GM18508 (cell line): ENCODE measurements around the gene ITFG2.

Experiments
- ATAC-seq: cut with Tn5 transposase; IDR thresholded peaks from one replicate; pipeline ENCODE4 v1.9.1; 2021; ENCODE audit warnings: moderate number of reproducible peaks; ENCODE audit not compliant: insufficient read depth, unreplicated experiment

The ITFG2 gene

GRCh38 chr12:2826721-2827515 lies 14.4 kb downstream of the ITFG2 start:
- ATAC-seq: no peak

- ATAC-seq: no peak
Observed at GRCh38 chr12:2829275-2829674, 16.8 kb downstream of the ITFG2 start.

GRCh38 chr12:2832550-2833127 lies 20.2 kb downstream of the ITFG2 start:
- ATAC-seq: no peak

DNA sequence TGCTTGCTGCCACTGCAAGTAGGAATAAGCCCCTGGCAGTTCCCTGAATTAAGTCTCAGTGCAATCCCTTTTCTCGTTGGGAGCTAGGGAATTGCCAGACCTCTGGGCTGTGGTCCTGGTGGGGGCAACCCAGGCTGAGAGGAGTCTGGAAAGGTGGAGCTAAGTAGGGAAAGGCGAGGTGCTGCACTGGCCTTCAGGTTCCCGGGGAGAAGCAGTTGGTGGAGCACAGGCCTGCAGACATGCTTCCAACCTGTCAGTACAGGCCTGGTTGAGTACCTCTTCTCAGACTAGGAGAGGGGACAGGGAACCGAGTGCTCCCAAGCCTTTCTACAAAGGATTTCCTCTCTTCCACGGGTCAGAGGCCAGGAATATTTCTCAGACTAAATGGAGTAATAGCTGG lies 20.9 kb downstream of the ITFG2 start:
- no peak for ATAC-seq

DNA sequence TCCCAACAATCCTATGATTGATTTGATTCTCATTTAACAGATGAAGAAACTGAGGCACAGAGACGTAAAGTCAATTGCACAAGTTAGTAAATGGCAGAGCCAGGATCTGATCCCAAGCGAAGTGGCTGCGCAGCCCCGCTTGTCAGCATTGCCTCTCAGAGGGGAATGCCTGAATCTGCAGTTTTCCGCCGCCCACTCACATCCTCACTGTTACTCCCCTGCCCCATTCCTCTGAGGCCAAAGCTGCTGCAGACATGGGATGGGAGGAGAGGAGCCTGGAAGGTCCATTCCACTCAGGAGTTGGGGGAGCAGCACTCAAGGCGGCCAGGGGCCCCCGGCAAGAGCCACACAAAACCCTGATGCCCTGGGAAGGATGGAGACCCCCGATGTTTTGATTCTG lies 21.3 kb downstream of the ITFG2 start:
- no peak for ATAC-seq

- ATAC-seq: no peak
Observed at GRCh38 chr12:2834581-2835491, 22.4 kb downstream of the ITFG2 start, which contains the start of gene NRIP2. Gene NRIP2 (minus strand): TSS chr12:2835035. CDS start chr12:2834983, 52 bp downstream.

GRCh38 chr12:2835691-2836403 lies 23.4 kb downstream of the ITFG2 start:
- no peak for ATAC-seq

DNA sequence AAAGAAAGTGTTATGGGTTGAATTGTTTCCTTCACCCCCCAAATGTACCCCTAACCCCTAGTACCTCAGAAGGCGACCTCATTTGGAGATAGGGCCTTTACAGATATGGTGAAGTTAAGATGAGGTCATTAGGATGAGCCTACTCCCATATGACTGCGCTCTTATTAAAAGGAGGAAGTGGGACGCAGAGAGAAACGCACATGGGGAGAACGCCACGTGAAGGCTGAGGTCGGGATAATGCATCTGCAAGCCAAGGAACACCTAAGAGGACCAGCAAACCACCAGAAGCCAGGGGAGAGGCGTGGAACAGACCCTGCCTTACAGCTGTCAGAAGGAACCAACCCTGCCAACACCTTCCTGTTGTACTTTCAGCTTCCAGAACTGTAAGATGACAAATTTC lies 24.1 kb downstream of the ITFG2 start:
- no peak for ATAC-seq

GRCh38 chr12:2841056-2841650 lies 28.7 kb downstream of the ITFG2 start:
- no peak for ATAC-seq

- ATAC-seq: no peak
Observed at GRCh38 chr12:2842948-2843347, 30.5 kb downstream of the ITFG2 start.

- no peak for ATAC-seq
Observed at GRCh38 chr12:2844786-2845185, 32.3 kb downstream of the ITFG2 start.

DNA sequence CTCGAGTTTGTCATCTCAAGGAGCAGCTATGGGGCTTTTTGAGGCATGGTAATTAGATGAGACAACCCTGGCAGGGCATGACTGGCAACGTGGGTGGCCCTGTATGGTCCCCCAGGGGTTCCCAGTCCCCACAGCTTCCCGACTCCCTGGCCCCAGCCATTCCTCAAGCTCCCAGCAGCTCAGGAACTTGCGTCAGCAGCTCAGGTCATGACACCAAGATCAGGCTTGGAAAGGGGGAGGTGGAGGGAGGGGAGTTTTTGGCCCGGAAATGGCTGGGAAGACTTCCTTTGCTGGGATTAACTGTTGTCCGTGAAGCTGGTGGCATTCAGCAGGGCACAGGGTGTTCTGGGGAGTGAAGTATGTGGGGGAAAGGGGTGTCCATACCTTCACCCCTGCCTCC lies 32.8 kb downstream of the ITFG2 start:
- ATAC-seq: no peak

DNA sequence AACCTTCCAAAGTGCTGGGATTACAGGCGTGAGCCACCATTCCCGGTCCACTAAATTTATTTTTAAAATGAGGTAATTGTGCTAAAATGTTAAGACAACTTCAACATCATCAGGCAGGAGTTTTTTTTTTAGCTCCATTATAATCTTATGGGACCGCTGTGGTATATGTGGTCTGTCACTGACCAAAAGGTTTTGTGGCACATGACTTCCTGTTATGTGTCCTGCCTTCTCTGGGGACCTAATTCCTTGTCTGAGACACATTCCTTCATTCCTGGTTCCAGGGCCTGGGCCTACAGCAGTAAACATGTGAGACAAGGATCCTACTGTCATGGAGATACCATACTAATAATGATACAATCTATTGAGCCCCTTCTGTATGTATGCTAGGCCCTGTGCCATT lies 39.5 kb downstream of the ITFG2 start:
- ATAC-seq: no peak

- ATAC-seq: no peak
Observed at GRCh38 chr12:2853626-2854025, 41.2 kb downstream of the ITFG2 start.

GRCh38 chr12:2854669-2855453 lies 42.4 kb downstream of the ITFG2 start:
- no peak for ATAC-seq

GRCh38 chr12:2855546-2855945 lies 43.1 kb downstream of the ITFG2 start:
- ATAC-seq: no peak

DNA sequence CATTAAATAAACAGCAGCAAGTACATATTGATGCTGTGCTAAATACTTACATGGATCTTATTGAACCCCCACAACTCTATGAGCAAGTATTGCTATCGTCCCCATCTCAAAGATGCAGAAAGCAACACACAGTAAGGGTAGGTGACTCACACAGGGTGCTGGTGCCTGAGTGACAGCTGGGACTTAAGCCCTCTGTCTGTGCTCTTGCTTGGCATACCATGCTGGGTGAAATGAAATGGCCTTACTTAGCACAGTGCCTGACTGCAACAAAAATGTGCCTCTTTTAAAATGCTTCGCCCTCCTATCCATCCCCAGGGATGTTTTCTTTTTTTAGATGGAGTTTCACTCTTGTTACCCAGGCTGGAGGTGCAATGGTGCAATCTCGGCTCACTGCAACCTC lies 43.6 kb downstream of the ITFG2 start:
- ATAC-seq: no peak

DNA sequence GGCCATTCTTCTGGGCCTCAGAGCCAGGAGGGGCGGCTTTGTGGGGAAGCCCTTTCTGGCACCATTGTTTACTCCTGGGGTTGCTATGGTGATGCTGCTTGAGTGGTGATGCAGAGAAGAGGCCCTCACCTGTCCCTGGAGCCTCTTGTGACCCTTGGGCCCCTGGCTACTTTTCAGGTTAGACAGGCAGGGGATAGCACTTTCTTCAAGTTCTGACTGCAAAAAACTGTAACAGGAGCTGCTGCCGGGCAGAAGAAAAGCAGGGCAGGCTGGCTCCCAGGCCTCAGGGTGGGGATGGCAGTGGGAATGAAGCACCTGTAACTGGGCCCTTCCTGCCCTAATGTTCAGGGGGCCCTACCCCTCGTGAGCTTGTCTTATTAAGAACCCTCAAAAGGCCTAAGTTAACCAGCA lies 44.6 kb downstream of the ITFG2 start, which contains the start of gene TEX52:
Gene TEX52, minus strand, starts transcription at position 19 of the 411 bp plus-strand sequence. Its CDS starts 13 bp downstream, at position 6.
- no peak for ATAC-seq

DNA sequence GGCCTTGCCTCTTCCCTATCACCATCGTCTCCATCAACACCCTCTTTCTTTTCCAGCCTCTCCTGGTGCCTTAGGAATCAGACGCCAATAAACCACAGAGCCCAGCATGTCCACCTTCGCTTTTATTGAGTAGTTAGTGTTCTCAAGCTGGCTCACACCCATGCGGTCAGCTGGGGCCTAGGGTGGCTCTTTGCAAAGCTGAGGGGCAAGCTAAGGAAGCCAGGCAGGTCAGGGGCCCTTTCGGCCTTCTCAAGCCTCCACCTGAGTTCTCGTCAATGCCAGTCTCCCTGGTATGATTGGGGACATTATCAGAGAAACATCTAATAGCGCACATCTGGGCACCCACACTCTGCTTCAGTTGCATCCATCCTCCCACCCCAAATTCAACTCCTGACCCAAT lies 45.1 kb downstream of the ITFG2 start:
- ATAC-seq: no peak
